Measurements from ENCODE around the gene TSPAN9. TPM values are rescaled to one million over a fixed set of nuclear protein-coding genes. Genes with fewer than 3 reads are reported as not detected.

The TSPAN9 gene
- total RNA-seq, 6 donors from 2014 or later, result 25.2 to 62.9 (median 44.2) TPM

- TF ChIP-seq POLR2A (IDR thresholded peaks at IDR 0.05) (no peak), POLR2AphosphoS5 (IDR thresholded peaks at IDR 0.05) (no peak), EP300 (IDR thresholded peaks at IDR 0.05) (no peak)
- TF ChIP-seq, protein P1, sequence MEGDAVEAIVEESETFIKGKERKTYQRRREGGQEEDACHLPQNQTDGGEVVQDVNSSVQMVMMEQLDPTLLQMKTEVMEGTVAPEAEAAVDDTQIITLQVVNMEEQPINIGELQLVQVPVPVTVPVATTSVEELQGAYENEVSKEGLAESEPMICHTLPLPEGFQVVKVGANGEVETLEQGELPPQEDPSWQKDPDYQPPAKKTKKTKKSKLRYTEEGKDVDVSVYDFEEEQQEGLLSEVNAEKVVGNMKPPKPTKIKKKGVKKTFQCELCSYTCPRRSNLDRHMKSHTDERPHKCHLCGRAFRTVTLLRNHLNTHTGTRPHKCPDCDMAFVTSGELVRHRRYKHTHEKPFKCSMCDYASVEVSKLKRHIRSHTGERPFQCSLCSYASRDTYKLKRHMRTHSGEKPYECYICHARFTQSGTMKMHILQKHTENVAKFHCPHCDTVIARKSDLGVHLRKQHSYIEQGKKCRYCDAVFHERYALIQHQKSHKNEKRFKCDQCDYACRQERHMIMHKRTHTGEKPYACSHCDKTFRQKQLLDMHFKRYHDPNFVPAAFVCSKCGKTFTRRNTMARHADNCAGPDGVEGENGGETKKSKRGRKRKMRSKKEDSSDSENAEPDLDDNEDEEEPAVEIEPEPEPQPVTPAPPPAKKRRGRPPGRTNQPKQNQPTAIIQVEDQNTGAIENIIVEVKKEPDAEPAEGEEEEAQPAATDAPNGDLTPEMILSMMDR (IDR thresholded peaks at IDR 0.05), result no peak
- Histone ChIP-seq H3K27me3 (no peaks in the 10 kb centered on the region), H3K36me3 (no peaks in the 10 kb centered on the region), H3K9me3 (no peaks in the 10 kb centered on the region), H3K4me3 (no peak overlapping the region), H3K4me1 (peaks cover 2 to 14% (median 10%) of the 10 kb centered on the region in 4 donors), H3K27ac (no peak overlapping the region)
- no peak for DNase-seq
- no peak for ATAC-seq (ENCODE audit: low FRiP score in 2 of 2)
- WGBS, 2 donors, result 73% methylated on average over 5 of the region's 5 CpGs
These were observed 116.6 kb downstream of the TSPAN9 start for GRCh38 chr12:3193755-3194154.

- Histone ChIP-seq H3K9me3 (no peaks in the 10 kb centered on the region), H3K27ac (peak overlapping the region in 1 of 4 donors; percentile 10), H3K27me3 (no peaks in the 10 kb centered on the region), H3K36me3 (no peaks in the 10 kb centered on the region), H3K4me3 (no peak overlapping the region), H3K4me1 (peaks cover 12 to 19% (median 15%) of the 10 kb centered on the region in 4 donors)
- 87 to 92% methylated on average over 3 of the region's 3 CpGs for WGBS, 2 donors
- TF ChIP-seq POLR2A (IDR thresholded peaks at IDR 0.05) (no peak), EP300 (IDR thresholded peaks at IDR 0.05) (no peak), POLR2AphosphoS5 (IDR thresholded peaks at IDR 0.05) (no peak)
- TF ChIP-seq, protein P1 (IDR thresholded peaks at IDR 0.05), result no peak
- no peak for ATAC-seq (ENCODE audit: low FRiP score in 2 of 2)
- DNase-seq, result no peak
These were observed 118.2 kb downstream of the TSPAN9 start for GRCh38 chr12:3195337-3195736.

DNA sequence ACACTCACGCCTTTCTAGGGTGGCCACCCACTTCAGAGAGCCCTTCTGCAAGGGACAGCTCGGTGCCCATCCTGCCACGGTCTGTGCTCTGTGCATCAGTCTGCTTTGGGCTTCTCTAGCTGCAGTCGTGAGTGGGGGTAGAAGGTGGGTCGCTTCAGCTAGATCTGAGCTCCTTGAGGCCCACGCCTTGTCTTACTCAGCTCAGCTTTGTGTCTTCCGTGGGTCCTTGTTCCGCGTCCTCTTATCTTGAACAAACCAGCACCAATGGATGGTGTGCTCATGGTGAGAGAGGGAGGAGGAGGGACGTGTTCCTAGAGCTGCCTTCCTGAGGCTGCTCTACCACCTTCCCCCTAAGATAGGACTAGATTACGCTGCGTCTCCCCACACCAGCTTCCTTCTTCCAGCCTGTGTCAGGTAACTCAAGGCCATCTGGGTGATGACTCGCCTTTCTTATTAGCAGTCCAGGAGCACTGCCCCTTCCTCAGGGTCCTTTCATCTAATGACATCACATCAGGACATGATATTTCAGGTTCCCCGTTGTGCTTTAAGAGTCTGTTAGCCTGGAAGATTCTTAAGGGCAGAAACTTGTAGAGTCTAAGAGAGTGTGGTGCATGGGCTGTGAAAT lies 118.8 kb downstream of the TSPAN9 start:
- no peak for ATAC-seq (ENCODE audit: low FRiP score in 2 of 2)
- DNase-seq, result no peak
- Histone ChIP-seq H3K9me3 (no peaks in the 10 kb centered on the region), H3K27ac (no peak overlapping the region), H3K36me3 (no peaks in the 10 kb centered on the region), H3K4me3 (no peak overlapping the region), H3K4me1 (peaks cover 18 to 22% (median 21%) of the 10 kb centered on the region in 4 donors), H3K27me3 (peaks cover 0 to 6% (median 0%) of the 10 kb centered on the region in 4 donors)
- 82 to 84% methylated on average over 14 of the region's 14 CpGs for WGBS, 2 donors
- TF ChIP-seq POLR2A (IDR thresholded peaks at IDR 0.05), result no peak
- TF ChIP-seq POLR2AphosphoS5 (IDR thresholded peaks at IDR 0.05), result no peak
- TF ChIP-seq, protein P1 (IDR thresholded peaks at IDR 0.05), result no peak
- no peak for TF ChIP-seq EP300 (IDR thresholded peaks at IDR 0.05)

DNA sequence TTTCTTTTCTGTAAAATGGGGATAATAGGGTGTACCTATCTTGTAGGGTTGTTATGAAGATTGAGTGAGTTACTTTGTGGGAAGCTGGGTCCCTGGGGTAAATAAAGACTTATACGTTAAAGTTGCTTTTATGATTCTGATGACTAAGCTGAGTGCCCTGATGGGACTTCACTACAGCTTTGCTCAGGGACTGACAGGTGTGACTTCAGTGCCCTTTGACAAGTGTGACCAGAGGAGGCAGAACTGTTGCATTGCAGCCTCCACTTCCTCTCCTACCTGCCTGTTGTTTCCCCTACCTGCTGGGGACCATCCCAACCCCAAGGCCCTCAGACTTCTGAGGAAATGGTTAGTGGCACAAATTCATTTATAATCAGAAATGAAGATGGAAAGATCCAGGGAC lies 119.3 kb downstream of the TSPAN9 start:
- WGBS, 2 donors, result 83 to 96% methylated on average over 1 of the region's 1 CpG
- no peaks in the 10 kb centered on the region for H3K9me3 ChIP-seq
- H3K27ac ChIP-seq, result no peak overlapping the region
- H3K4me1 ChIP-seq, result peaks cover 21 to 24% (median 22%) of the 10 kb centered on the region in 4 donors
- DNase-seq (no peak), ATAC-seq (ENCODE audit: low FRiP score in 2 of 2) (no peak)
- TF ChIP-seq, protein P1 (IDR thresholded peaks at IDR 0.05), result no peak
- TF ChIP-seq POLR2A (IDR thresholded peaks at IDR 0.05) (no peak), EP300 (IDR thresholded peaks at IDR 0.05) (no peak), POLR2AphosphoS5 (IDR thresholded peaks at IDR 0.05) (no peak)
- peaks cover 0 to 6% (median 0%) of the 10 kb centered on the region in 4 donors for H3K27me3 ChIP-seq
- no peak overlapping the region for H3K4me3 ChIP-seq
- no peaks in the 10 kb centered on the region for H3K36me3 ChIP-seq
